Neural cell (in vitro differentiated cells): ENCODE results near the gene ERBB3. TPM values are rescaled to one million over a fixed set of nuclear protein-coding genes. Genes with fewer than 3 reads are reported as not detected.

Experiments
- H2AFZ ChIP-seq: fragments of 200-600, 300-800 bp; sonication (generic), shearing (Covaris generic); 2 replicates; pipeline ENCODE4 v1.6.0; 2014; ENCODE audit warnings: low read depth, mild to moderate bottlenecking, antibody characterized with exemption, low read length, moderate library complexity
- H3F3A ChIP-seq: fragments of 200-600 bp; shearing (Covaris generic); 2 replicates; pipeline ENCODE4 v1.6.1; 2016; ENCODE audit warnings: mild to moderate bottlenecking, moderate library complexity, mixed read lengths, antibody characterized with exemption, low read length; ENCODE audit not compliant: insufficient read depth, poor library complexity, severe bottlenecking
- H3K27ac ChIP-seq: fragments of 200-600, 300-800 bp; sonication (generic), shearing (Covaris generic); 2 replicates; pipeline ENCODE4 v1.5.1; 2014; ENCODE audit warnings: mild to moderate bottlenecking, low read length, moderate library complexity
- H3K27me3 ChIP-seq: fragments of 300-800, 200-600 bp; sonication (generic), shearing (Covaris generic); 2 replicates; pipeline ENCODE4 v1.6.0; 2014; ENCODE audit warnings: mild to moderate bottlenecking, low read depth, low read length, moderate library complexity; ENCODE audit not compliant: insufficient read depth
- H3K36me3 ChIP-seq: fragments of 300-800, 200-600 bp; sonication (generic), shearing (Covaris generic); 2 replicates; pipeline ENCODE4 v1.5.1; 2014; ENCODE audit warnings: mild to moderate bottlenecking, antibody characterized with exemption, low read length, moderate library complexity; ENCODE audit not compliant: insufficient read depth
- H3K4me2 ChIP-seq: fragments of 300-800, 200-600 bp; sonication (generic), shearing (Covaris generic); 2 replicates; pipeline ENCODE4 v1.6.0; 2014; ENCODE audit warnings: mild to moderate bottlenecking, low read length
- H3K4me3 ChIP-seq: fragments of 300-800, 200-600 bp; sonication (generic), shearing (Covaris generic); 2 replicates; pipeline ENCODE4 v1.5.1; 2014; ENCODE audit warnings: mild to moderate bottlenecking, low read length, moderate library complexity
- H3K79me2 ChIP-seq: fragments of 200-600 bp; shearing (Covaris generic); replicated peaks from 2 replicates; pipeline ENCODE4 v1.6.0; 2014; ENCODE audit warnings: mild to moderate bottlenecking, low read length, moderate library complexity; ENCODE audit not compliant: insufficient read depth
- H3K9ac ChIP-seq: fragments of 300-800, 200-600 bp; sonication (generic), shearing (Covaris generic); 2 replicates; pipeline ENCODE4 v1.6.1; 2016; ENCODE audit warnings: mild to moderate bottlenecking, low read length, mixed read lengths
- H3K9me2 ChIP-seq: fragments of 200-600 bp; shearing (Covaris generic); 2 replicates; pipeline ENCODE4 v1.6.1; 2016; ENCODE audit warnings: mild to moderate bottlenecking, low read length, mixed read lengths; ENCODE audit not compliant: insufficient read depth
- H3K9me3 ChIP-seq: fragments of 200-600, 300-800 bp; sonication (generic), shearing (Covaris generic); 2 replicates; pipeline ENCODE4 v1.6.1; 2016; ENCODE audit warnings: mild to moderate bottlenecking, mixed run types, low read length, moderate library complexity, mixed read lengths
- H4K20me1 ChIP-seq: fragments of 200-600 bp; shearing (Covaris generic); 2 replicates; pipeline ENCODE4 v1.6.1; 2016; ENCODE audit warnings: mild to moderate bottlenecking, mixed run types; ENCODE audit not compliant: insufficient read depth
- CTCF ChIP-seq: fragments of 450-650 bp; IDR thresholded peaks from 2 replicates; pipeline ENCODE4 v1.5.1; 2014; ENCODE audit warnings: antibody characterized with exemption, mild to moderate bottlenecking, moderate library complexity; ENCODE audit not compliant: poor library complexity, severe bottlenecking
- EP300 ChIP-seq: fragments of 450-650 bp; conservative IDR thresholded peaks from 2 replicates; pipeline ENCODE4 v1.6.1; 2014; ENCODE audit warnings: antibody characterized with exemption, mild to moderate bottlenecking, moderate library complexity; ENCODE audit not compliant: poor library complexity, severe bottlenecking
- EZH2 ChIP-seq: fragments of 200-600, 300-800 bp; shearing (Covaris generic), sonication (generic); IDR thresholded peaks from 2 replicates; pipeline ENCODE4 v1.6.1; 2014; ENCODE audit warnings: antibody characterized with exemption, low read length, borderline replicate concordance, mild to moderate bottlenecking; ENCODE audit not compliant: insufficient read depth, poor library complexity, severe bottlenecking
- MXI1 ChIP-seq: fragments of 450-650 bp; conservative IDR thresholded peaks from 2 replicates; pipeline ENCODE4 v1.6.1; 2014; ENCODE audit warnings: antibody characterized with exemption, mild to moderate bottlenecking; ENCODE audit not compliant: poor library complexity, severe bottlenecking
- POLR2AphosphoS5 ChIP-seq: IDR thresholded peaks from 2 replicates; pipeline ENCODE4 v1.6.1; 2012
- RAD21 ChIP-seq: fragments of 450-650 bp; conservative IDR thresholded peaks from 2 replicates; pipeline ENCODE4 v1.6.1; 2014; ENCODE audit warnings: antibody characterized with exemption, mild to moderate bottlenecking, moderate library complexity
- SMC3 ChIP-seq: fragments of 450-650 bp; conservative IDR thresholded peaks from 2 replicates; pipeline ENCODE4 v1.6.1; 2014; ENCODE audit warnings: antibody characterized with exemption, mild to moderate bottlenecking, moderate library complexity; ENCODE audit not compliant: poor library complexity
- TAF1 ChIP-seq: IDR thresholded peaks from 2 replicates; pipeline ENCODE4 v1.6.1; 2012; ENCODE audit warnings: low read depth
- polyA plus RNA-seq: library from polyadenylated mRNA; depleted of rRNA; stranded (reverse); fragments of >200 nt; gene quantifications from 2 replicates; pipeline ENCODE4 v1.2.3, GENCODE V29; 2014
- TF ChIP-seq, protein P1 (sequence below): IDR thresholded peaks from 2 replicates; pipeline ENCODE4 v1.6.1; 2012; ENCODE audit warnings: borderline replicate concordance

Gene ERBB3
- polyA plus RNA-seq, 1 donor from 2014 or later = 0.58 TPM

DNA sequence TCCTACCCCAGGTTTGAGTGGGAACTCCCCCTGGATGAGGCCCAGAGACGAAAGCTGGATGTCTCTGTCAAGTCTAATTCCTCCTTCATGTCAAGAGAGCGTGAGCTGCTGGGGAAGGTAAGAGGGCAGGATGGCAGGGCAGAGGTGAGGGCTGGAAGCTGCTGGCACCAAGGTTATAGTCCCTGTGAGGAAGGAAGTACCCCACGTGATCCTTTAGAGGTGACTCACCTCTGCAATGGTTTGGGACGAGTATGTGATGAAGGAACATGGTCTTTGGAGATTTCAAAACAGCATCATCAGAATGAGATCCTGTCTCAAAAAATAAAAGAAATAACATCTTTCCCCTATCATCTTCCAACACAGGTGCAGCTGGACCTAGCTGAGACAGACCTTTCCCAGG, 63.3 kb downstream of the ERBB3 start (continued):
- no peak for TF ChIP-seq EP300
- no peak for TF ChIP-seq RAD21
- TF ChIP-seq SMC3 = no peak

DNA sequence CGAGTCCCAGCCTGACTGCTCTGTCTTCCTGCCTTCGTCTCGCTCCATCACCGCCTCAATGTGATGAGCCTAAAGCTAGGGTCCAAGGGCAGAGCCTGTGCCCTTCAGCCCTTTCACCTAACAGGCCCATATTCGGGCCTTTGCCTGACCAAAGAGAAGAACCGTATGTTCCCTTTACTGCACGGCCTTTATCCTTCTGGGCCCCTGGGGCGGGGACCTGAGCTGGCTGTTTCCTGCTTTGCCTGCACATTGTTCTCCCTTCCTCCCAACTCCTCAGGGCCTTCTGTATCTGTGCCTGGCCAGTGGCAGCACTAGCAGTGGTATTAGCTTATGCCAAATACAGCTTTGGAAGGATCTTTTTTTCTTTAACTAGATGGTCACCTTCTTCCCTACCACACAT, 63.9 kb downstream of the ERBB3 start:
- H3K36me3 ChIP-seq = no peaks in the 10 kb centered on the region
- no peaks in the 10 kb centered on the region for H3K9me2 ChIP-seq
- TF ChIP-seq EP300 = no peak
- TF ChIP-seq CTCF = no peak
- TF ChIP-seq RAD21 = no peak
- no peak for TF ChIP-seq MXI1
- no peak for TF ChIP-seq POLR2AphosphoS5
- TF ChIP-seq, protein P1, sequence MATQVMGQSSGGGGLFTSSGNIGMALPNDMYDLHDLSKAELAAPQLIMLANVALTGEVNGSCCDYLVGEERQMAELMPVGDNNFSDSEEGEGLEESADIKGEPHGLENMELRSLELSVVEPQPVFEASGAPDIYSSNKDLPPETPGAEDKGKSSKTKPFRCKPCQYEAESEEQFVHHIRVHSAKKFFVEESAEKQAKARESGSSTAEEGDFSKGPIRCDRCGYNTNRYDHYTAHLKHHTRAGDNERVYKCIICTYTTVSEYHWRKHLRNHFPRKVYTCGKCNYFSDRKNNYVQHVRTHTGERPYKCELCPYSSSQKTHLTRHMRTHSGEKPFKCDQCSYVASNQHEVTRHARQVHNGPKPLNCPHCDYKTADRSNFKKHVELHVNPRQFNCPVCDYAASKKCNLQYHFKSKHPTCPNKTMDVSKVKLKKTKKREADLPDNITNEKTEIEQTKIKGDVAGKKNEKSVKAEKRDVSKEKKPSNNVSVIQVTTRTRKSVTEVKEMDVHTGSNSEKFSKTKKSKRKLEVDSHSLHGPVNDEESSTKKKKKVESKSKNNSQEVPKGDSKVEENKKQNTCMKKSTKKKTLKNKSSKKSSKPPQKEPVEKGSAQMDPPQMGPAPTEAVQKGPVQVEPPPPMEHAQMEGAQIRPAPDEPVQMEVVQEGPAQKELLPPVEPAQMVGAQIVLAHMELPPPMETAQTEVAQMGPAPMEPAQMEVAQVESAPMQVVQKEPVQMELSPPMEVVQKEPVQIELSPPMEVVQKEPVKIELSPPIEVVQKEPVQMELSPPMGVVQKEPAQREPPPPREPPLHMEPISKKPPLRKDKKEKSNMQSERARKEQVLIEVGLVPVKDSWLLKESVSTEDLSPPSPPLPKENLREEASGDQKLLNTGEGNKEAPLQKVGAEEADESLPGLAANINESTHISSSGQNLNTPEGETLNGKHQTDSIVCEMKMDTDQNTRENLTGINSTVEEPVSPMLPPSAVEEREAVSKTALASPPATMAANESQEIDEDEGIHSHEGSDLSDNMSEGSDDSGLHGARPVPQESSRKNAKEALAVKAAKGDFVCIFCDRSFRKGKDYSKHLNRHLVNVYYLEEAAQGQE = no peak
- no peak for TF ChIP-seq TAF1
- no peak overlapping the region for H3K27ac ChIP-seq
- H3F3A ChIP-seq = no peaks in the 10 kb centered on the region
- no peaks in the 10 kb centered on the region for H3K79me2 ChIP-seq
- no peak overlapping the region for H3K9ac ChIP-seq
- no peaks in the 10 kb centered on the region for H3K9me3 ChIP-seq
- no peak overlapping the region for H3K4me2 ChIP-seq
- H4K20me1 ChIP-seq = no peaks in the 10 kb centered on the region
- H3K4me3 ChIP-seq = no peak overlapping the region
- H2AFZ ChIP-seq = no peak overlapping the region
- no peaks in the 10 kb centered on the region for H3K27me3 ChIP-seq

DNA sequence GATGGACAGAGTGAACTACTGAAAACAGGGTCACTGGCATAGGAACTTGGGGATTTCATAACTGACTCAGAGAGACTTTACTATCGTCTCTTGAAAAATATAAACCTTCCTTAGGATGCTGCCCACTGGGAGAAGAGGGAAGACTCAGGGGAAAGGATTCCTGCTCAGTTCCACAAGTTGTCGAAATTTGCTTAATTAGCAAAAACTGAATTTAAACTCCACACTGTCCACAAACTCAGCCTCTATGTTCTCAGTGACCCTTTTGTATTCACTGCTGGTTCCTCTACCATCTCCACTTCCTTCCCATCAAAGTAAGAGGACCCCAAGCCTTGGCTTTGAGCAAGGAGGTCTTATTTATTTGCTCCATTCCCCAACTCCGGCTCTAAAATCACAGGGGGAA, 65.3 kb downstream of the ERBB3 start:
- H3F3A ChIP-seq = no peaks in the 10 kb centered on the region
- no peaks in the 10 kb centered on the region for H3K9me3 ChIP-seq
- H3K27me3 ChIP-seq = no peaks in the 10 kb centered on the region
- H3K27ac ChIP-seq = no peak overlapping the region
- no peaks in the 10 kb centered on the region for H4K20me1 ChIP-seq
- H3K4me3 ChIP-seq = no peak overlapping the region
- no peaks in the 10 kb centered on the region for H3K79me2 ChIP-seq
- TF ChIP-seq RAD21 (no peak), EP300 (no peak), MXI1 (no peak), CTCF (no peak), TAF1 (no peak), EZH2 (no peak)
- H3K36me3 ChIP-seq = no peaks in the 10 kb centered on the region
- H3K9me2 ChIP-seq = no peaks in the 10 kb centered on the region
- H3K4me2 ChIP-seq = no peak overlapping the region
- H2AFZ ChIP-seq = no peak overlapping the region
- H3K9ac ChIP-seq = no peak overlapping the region
